IMR-90 (cell line): ENCODE measurements around the gene PCSK1N. TPM values are rescaled to one million over a fixed set of nuclear protein-coding genes. Genes with fewer than 3 reads are reported as not detected.

ENCODE experiments used
- ATAC-seq: fragments of 200-7000 bp; cut with Tn5 transposase; 2 replicates; pipeline ENCODE4 v1.9.1; 2020; ENCODE audit warnings: low read depth, mild to moderate bottlenecking, moderate library complexity
- BruUV-seq: library from RNA; stranded (reverse); fragments of 400-500 nt; replicated peaks from 2 replicates; lab custom pipeline; 2021; lab: Mats Ljungman, UMichigan
- CTCF ChIA-PET: fragments of 300-600 bp; formaldehyde crosslinking; extraction: SDS; loops from one replicate; lab custom pipeline; 2021; ENCODE audit warnings: antibody characterized with exemption; lab: Yijun Ruan, JAX
- POLR2A ChIA-PET: fragments of 300-600 bp; sonication (Branson Sonifier 250); formaldehyde crosslinking; loops from one replicate; lab custom pipeline; 2022; ENCODE audit warnings: antibody characterized with exemption; ENCODE audit not compliant: unreplicated experiment; lab: Charles Lee
- DNase-seq: peaks from one replicate; pipeline ENCODE4 v3.0.0; 2013
- H2AFZ ChIP-seq: replicated peaks from 2 replicates; pipeline ENCODE3; 2013; ENCODE audit warnings: low read length, mild to moderate bottlenecking; ENCODE audit not compliant: poor library complexity
- H2AK5ac ChIP-seq: 2 replicates; pipeline ENCODE4 v1.6.1; 2013; ENCODE audit warnings: low read depth, low read length, inconsistent platforms
- H2AK9ac ChIP-seq: replicated peaks from 2 replicates; pipeline ENCODE3; 2013; ENCODE audit warnings: mild to moderate bottlenecking, low read depth, low read length, moderate library complexity; ENCODE audit not compliant: poor library complexity
- H2BK120ac ChIP-seq: 2 replicates; pipeline ENCODE4 v1.6.1; 2013; ENCODE audit warnings: low read depth, low read length, inconsistent platforms
- H2BK15ac ChIP-seq: 3 replicates; pipeline ENCODE4 v1.6.1; 2013; ENCODE audit warnings: low read depth, low read length, inconsistent platforms
- H2BK20ac ChIP-seq: 2 replicates; pipeline ENCODE4 v1.6.1; 2013; ENCODE audit warnings: low read depth, mild to moderate bottlenecking, inconsistent platforms, low read length, moderate library complexity
- H2BK5ac ChIP-seq: 2 replicates; pipeline ENCODE4 v1.6.1; 2013; ENCODE audit warnings: mild to moderate bottlenecking, low read depth, low read length, inconsistent platforms; ENCODE audit not compliant: poor library complexity, severe bottlenecking
- H3K14ac ChIP-seq: replicated peaks from 2 replicates; pipeline ENCODE4 v1.6.1; 2013; ENCODE audit warnings: low read depth, low read length, inconsistent platforms
- H3K18ac ChIP-seq: 2 replicates; pipeline ENCODE4 v1.6.1; 2013; ENCODE audit warnings: low read depth, low read length, control low read depth
- H3K23ac ChIP-seq: 2 replicates; pipeline ENCODE4 v1.6.1; 2013; ENCODE audit warnings: low read depth, low read length, inconsistent platforms
- H3K27ac ChIP-seq: 2 replicates; pipeline ENCODE4 v1.5.1; 2013; ENCODE audit warnings: mild to moderate bottlenecking, control low read depth, low read length; ENCODE audit not compliant: insufficient read depth
- H3K27me3 ChIP-seq: 2 replicates; pipeline ENCODE4 v1.6.1; 2013; ENCODE audit warnings: low read length; ENCODE audit not compliant: control insufficient read depth, insufficient read depth
- H3K36me3 ChIP-seq: 2 replicates; pipeline ENCODE4 v1.6.1; 2013; ENCODE audit warnings: low read length, mixed read lengths; ENCODE audit not compliant: control insufficient read depth, insufficient read depth
- H3K4ac ChIP-seq: 2 replicates; pipeline ENCODE4 v1.6.1; 2013; ENCODE audit warnings: low read depth, low read length, inconsistent platforms
- H3K4me1 ChIP-seq: 2 replicates; pipeline ENCODE4 v1.6.1; 2013; ENCODE audit warnings: low read length, mixed read lengths; ENCODE audit not compliant: control insufficient read depth, insufficient read depth
- H3K4me2 ChIP-seq: 2 replicates; pipeline ENCODE4 v1.6.1; 2013; ENCODE audit warnings: low read depth, mild to moderate bottlenecking, control low read depth, low read length, moderate library complexity
- H3K4me3 ChIP-seq: 2 replicates; pipeline ENCODE4 v1.5.1; 2013; ENCODE audit warnings: low read depth, mild to moderate bottlenecking, control low read depth, low read length, moderate library complexity; ENCODE audit not compliant: insufficient read depth
- H3K56ac ChIP-seq: 2 replicates; pipeline ENCODE4 v1.6.1; 2013; ENCODE audit warnings: low read length, inconsistent platforms; ENCODE audit not compliant: insufficient read depth; ENCODE audit errors: extremely low read depth
- H3K79me1 ChIP-seq, 2 experiments: 2 replicates each; pipeline ENCODE4 v1.6.1; 2013; ENCODE audit warnings: low read length in 2 of 2, inconsistent platforms in 1 of 2, low read depth in 1 of 2
- H3K9ac ChIP-seq: 2 replicates; pipeline ENCODE4 v1.6.1; 2013; ENCODE audit warnings: low read depth, low read length, control low read depth
- H3K9me1 ChIP-seq: 2 replicates; pipeline ENCODE4 v1.6.1; 2013; ENCODE audit warnings: low read length, inconsistent platforms; ENCODE audit not compliant: insufficient read depth
- H3K9me3 ChIP-seq: 2 replicates; pipeline ENCODE4 v1.6.1; 2013; ENCODE audit warnings: low read length; ENCODE audit not compliant: control insufficient read depth, insufficient read depth
- H4K20me1 ChIP-seq: 2 replicates; pipeline ENCODE4 v1.6.1; 2013; ENCODE audit warnings: low read length, inconsistent platforms; ENCODE audit not compliant: insufficient read depth
- H4K5ac ChIP-seq: 2 replicates; pipeline ENCODE4 v1.6.1; 2013; ENCODE audit warnings: mild to moderate bottlenecking, low read depth, low read length, control low read depth
- H4K8ac ChIP-seq, 2 experiments: 2 replicates each; pipeline ENCODE4 v1.6.1; 2013; ENCODE audit warnings: low read depth in 2 of 2, low read length in 2 of 2, control low read depth in 1 of 2, inconsistent platforms in 1 of 2
- H4K91ac ChIP-seq: 2 replicates; pipeline ENCODE4 v1.6.1; 2013; ENCODE audit warnings: low read depth, low read length, inconsistent platforms; ENCODE audit not compliant: insufficient read depth
- BHLHE40 ChIP-seq: fragments of 150-350 bp; IDR thresholded peaks from 2 replicates; pipeline ENCODE4 v1.6.1; 2016; ENCODE audit warnings: mild to moderate bottlenecking, low read depth, low read length
- CEBPB ChIP-seq: IDR thresholded peaks from 2 replicates; pipeline ENCODE4 v1.6.1; 2012; ENCODE audit warnings: low read depth, low read length, improper control_type of control experiment
- CHD1 ChIP-seq: IDR thresholded peaks from 2 replicates; pipeline ENCODE4 v1.6.1; 2012; ENCODE audit warnings: low read depth, low read length, improper control_type of control experiment
- CTCF ChIP-seq: conservative IDR thresholded peaks from 2 replicates; pipeline ENCODE4 v1.5.1; 2012; ENCODE audit warnings: mild to moderate bottlenecking, low read depth, low read length, improper control_type of control experiment
- FOS ChIP-seq: fragments of 150-350 bp; IDR thresholded peaks from 2 replicates; pipeline ENCODE4 v1.6.1; 2016; ENCODE audit warnings: low read depth, low read length
- MAFK ChIP-seq: IDR thresholded peaks from 2 replicates; pipeline ENCODE4 v1.6.1; 2012; ENCODE audit warnings: low read depth, low read length, improper control_type of control experiment
- MAZ ChIP-seq: IDR thresholded peaks from 2 replicates; pipeline ENCODE4 v1.6.1; 2012; ENCODE audit warnings: low read depth, mild to moderate bottlenecking, low read length, improper control_type of control experiment, moderate library complexity, borderline replicate concordance
- MXI1 ChIP-seq: IDR thresholded peaks from 2 replicates; pipeline ENCODE4 v1.6.1; 2012; ENCODE audit warnings: low read depth, mild to moderate bottlenecking, low read length, moderate library complexity, borderline replicate concordance
- NFE2L2 ChIP-seq: fragments of 150-350 bp; IDR thresholded peaks from 2 replicates; pipeline ENCODE4 v1.6.1; 2016; ENCODE audit warnings: low read depth, mild to moderate bottlenecking, low read length
- POLR2A ChIP-seq: IDR thresholded peaks from 2 replicates; pipeline ENCODE4 v1.6.1; 2012; ENCODE audit warnings: mild to moderate bottlenecking, low read depth, low read length
- RAD21 ChIP-seq: IDR thresholded peaks from 2 replicates; pipeline ENCODE4 v1.6.1; 2012; ENCODE audit warnings: low read length, improper control_type of control experiment
- RCOR1 ChIP-seq: IDR thresholded peaks from 2 replicates; pipeline ENCODE4 v1.6.1; 2012; ENCODE audit warnings: mild to moderate bottlenecking, low read length, improper control_type of control experiment; ENCODE audit not compliant: insufficient replicate concordance
- RFX5 ChIP-seq: IDR thresholded peaks from 2 replicates; pipeline ENCODE4 v1.8.0; 2012; ENCODE audit warnings: low read depth, mild to moderate bottlenecking, low read length, moderate library complexity
- SMC3 ChIP-seq: fragments of 150-350 bp; IDR thresholded peaks from 2 replicates; pipeline ENCODE4 v1.6.1; 2016; ENCODE audit warnings: low read depth, mild to moderate bottlenecking, antibody characterized with exemption, low read length, moderate library complexity
- USF2 ChIP-seq: fragments of 150-350 bp; IDR thresholded peaks from 2 replicates; pipeline ENCODE4 v1.6.1; 2017; ENCODE audit warnings: mild to moderate bottlenecking, antibody characterized with exemption, low read length, low read depth
- WGBS, 2 experiments: methylation state at CpG; one replicate each; pipeline versions ENCODE4 v1.1.5 to v1.1.7; 2013; ENCODE audit warnings: missing lambda C conversion rate in 2 of 2; ENCODE audit not compliant: insufficient read length in 1 of 2; ENCODE audit errors: extremely low coverage in 2 of 2; 5-methylcytosine and 5-hydroxymethylcytosine counted together
- dilution Hi-C: fragments of 300-500 bp; cut with HindIII; formaldehyde crosslinking; loops from one replicate; pipeline ENCODE4 v1.14.3; 2018; ENCODE audit warnings: low sequenced_read_pairs; ENCODE audit not compliant: unreplicated experiment
- in situ Hi-C: fragments of 300-500 bp; cut with MboI; formaldehyde crosslinking; loops from 3 replicates; pipeline ENCODE4 v1.14.3; 2019; ENCODE audit warnings: low sequenced_read_pairs, inconsistent platforms, mixed read lengths
- intact Hi-C: fragments of 100-400 bp; cut with micrococcal nuclease; formaldehyde crosslinking; loops from 2 replicates; pipeline ENCODE4 v1.10.0; 2022
- polyA plus RNA-seq, 3 experiments: library from polyadenylated mRNA; depleted of rRNA; stranded (reverse); fragments of >200 nt; gene quantifications; 2 replicates each; pipeline ENCODE4 v1.2.3, GENCODE V29; 2012; ENCODE audit warnings: low replicate concordance in 1 of 3
- total RNA-seq: library from RNA; depleted of rRNA; stranded (reverse); fragments of >200 nt; gene quantifications from 2 replicates; pipeline ENCODE4 v1.2.3, GENCODE V29; 2012

PCSK1N gene
- total and polyA plus RNA-seq, 2 of the 4 experiments (the other 2 are of a cell fraction) = 0.12 TPM; not detected in 1

- no peak overlapping the region for H2BK15ac ChIP-seq
- in situ Hi-C loops (no loop called here), intact Hi-C loops (no loop called here), dilution Hi-C loops (no loop called here)
- no peak overlapping the region for H2BK120ac ChIP-seq
- no peak overlapping the region for H3K4me2 ChIP-seq
- no peaks in the 10 kb centered on the region for H3K79me1 ChIP-seq
- H3K4me1 ChIP-seq = no peaks in the 10 kb centered on the region; the same call in none of the 2 replicates
- H3K18ac ChIP-seq = no peak overlapping the region
- H3K23ac ChIP-seq = no peak overlapping the region
- no peak overlapping the region for H3K27ac ChIP-seq
- no peaks in the 10 kb centered on the region for H3K36me3 ChIP-seq
- H3K4me3 ChIP-seq = no peak overlapping the region
- H4K20me1 ChIP-seq = no peaks in the 10 kb centered on the region
- H2AFZ ChIP-seq = no peak overlapping the region
- no peak overlapping the region for H4K8ac ChIP-seq
- ChIA-PET CTCF (no interaction called here), POLR2A (no interaction called here)
- H2AK5ac ChIP-seq = no peak overlapping the region
- H2BK20ac ChIP-seq = no peak overlapping the region
- H3K9me3 ChIP-seq = no peaks in the 10 kb centered on the region
- H2AK9ac ChIP-seq = no peak overlapping the region
- no peak overlapping the region for H3K4ac ChIP-seq
- TF ChIP-seq CTCF = no peak
- no peak for TF ChIP-seq RFX5
- no peak for TF ChIP-seq USF2
- no peak for TF ChIP-seq CHD1
- no peak for TF ChIP-seq CEBPB
- TF ChIP-seq FOS = no peak
- TF ChIP-seq MAFK = no peak
- no peak for TF ChIP-seq MAZ
- TF ChIP-seq NFE2L2 = no peak
- TF ChIP-seq RCOR1 = no peak
- TF ChIP-seq BHLHE40 = no peak
- TF ChIP-seq RAD21 = no peak
- TF ChIP-seq POLR2A = no peak
- TF ChIP-seq MXI1 = no peak
- no peak for TF ChIP-seq SMC3
- H3K56ac ChIP-seq = no peak overlapping the region
- no TSS peak for BruUV-seq
- no peak for DNase-seq
- H3K14ac ChIP-seq = no peak overlapping the region
- H3K9ac ChIP-seq = no peak overlapping the region
- H3K27me3 ChIP-seq = peaks cover 6% of the 10 kb centered on the region; the same call in 1 of the 2 replicates
- no peak overlapping the region for H4K5ac ChIP-seq
- whole genome bisulfite sequencing, 2 experiments = no CpG with 5 or more reads among the region's 4 CpGs
- peaks cover 7% of the 10 kb centered on the region; the same call in 1 of the 2 replicates for H3K9me1 ChIP-seq
- H4K91ac ChIP-seq = no peak overlapping the region
- ATAC-seq = no peak
- H2BK5ac ChIP-seq = no peak overlapping the region
Observed at GRCh38 chrX:48793935-48794334, 41.5 kb downstream of the PCSK1N start.
